GM12892 (cell line): Measurements from ENCODE around the gene REPS2.

Experiments used
- POLR2A ChIP-seq: IDR thresholded peaks from 2 replicates; pipeline ENCODE4 v1.6.1; 2011; ENCODE audit warnings: low read depth, low read length, control low read depth
- POLR2AphosphoS5 ChIP-seq: IDR thresholded peaks from 2 replicates; pipeline ENCODE4 v1.6.1; 2011; ENCODE audit warnings: low read depth, low read length, control low read depth
- TAF1 ChIP-seq: IDR thresholded peaks from 2 replicates; pipeline ENCODE4 v1.6.1; 2011; ENCODE audit warnings: low read depth, mild to moderate bottlenecking, control low read depth, low read length, borderline replicate concordance

DNA sequence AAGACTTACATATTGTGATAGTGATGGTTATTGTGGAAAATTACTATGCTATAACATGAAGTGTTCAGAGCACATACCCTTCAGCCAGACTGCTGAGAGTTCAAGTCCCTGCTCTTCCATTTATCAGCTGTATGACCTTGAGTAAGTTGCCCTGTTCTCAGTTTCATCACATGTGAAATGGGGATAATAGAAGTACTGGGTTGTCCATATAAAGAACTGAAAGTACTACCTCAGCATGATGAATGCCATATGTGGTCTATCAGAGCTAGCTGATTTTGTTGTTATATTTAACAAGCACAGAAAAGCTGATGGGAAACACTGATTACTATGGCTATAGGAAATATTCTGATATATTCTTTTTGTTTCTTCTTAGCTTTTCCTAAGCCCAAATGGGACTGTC lies 115.6 kb downstream of the REPS2 start:
- TF ChIP-seq POLR2AphosphoS5 (no peak), TAF1 (no peak), POLR2A (no peak)
